GM10248 (cell line): Measurements from ENCODE around the gene CHSY1.

Source experiments
- CTCF ChIA-PET: fragments of 300-600 bp; sonication (Branson Sonifier 250); formaldehyde crosslinking; extraction: SDS; loops from one replicate; lab custom pipeline; 2021; ENCODE audit warnings: antibody characterized with exemption; lab: Yijun Ruan, JAX
- POLR2A ChIA-PET: fragments of 350-650 bp; sonication (Branson Sonifier 250); formaldehyde crosslinking; extraction: SDS; loops from one replicate; lab custom pipeline; 2020; ENCODE audit warnings: antibody characterized with exemption; lab: Yijun Ruan, JAX
- DNase-seq: peaks from one replicate; pipeline ENCODE4 v3.0.0; 2012; ENCODE audit errors: extremely low spot score
- TF ChIP-seq, protein P1 (sequence below): IDR thresholded peaks from 2 replicates; pipeline ENCODE4 v1.5.1; 2012; ENCODE audit warnings: mild to moderate bottlenecking, low read depth; ENCODE audit errors: extremely low read depth, missing control alignments, control extremely low read depth

CHSY1 gene

DNA sequence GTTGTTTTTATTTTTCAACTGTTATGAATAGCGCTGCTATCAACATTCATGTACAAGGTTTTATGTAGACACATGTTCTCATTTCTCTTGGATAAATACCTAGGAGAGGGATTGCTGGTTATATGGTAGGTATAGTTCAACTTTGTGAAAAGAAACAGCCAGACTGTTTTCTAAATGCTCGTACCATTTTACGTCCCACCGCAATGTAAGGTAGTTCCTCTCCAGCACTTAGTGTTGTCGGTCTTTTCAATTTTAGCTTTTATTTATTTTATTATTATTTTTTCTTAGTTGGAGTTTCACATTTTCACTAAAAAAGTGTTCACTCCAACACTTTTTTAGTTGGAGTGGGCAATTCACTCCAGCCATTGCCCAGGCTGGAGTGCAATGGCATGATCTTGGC, 117.1 kb downstream of the CHSY1 start:
- ChIA-PET CTCF (interaction anchor here (1.0 to 2.2 kb wide), 3 partner anchors 18 to 43 kb away, joined by 3 to 4 read pairs (median 4); no protein-coding TSS in a partner anchor), POLR2A (no interaction called here)
- no peak for DNase-seq
- TF ChIP-seq, protein P1, sequence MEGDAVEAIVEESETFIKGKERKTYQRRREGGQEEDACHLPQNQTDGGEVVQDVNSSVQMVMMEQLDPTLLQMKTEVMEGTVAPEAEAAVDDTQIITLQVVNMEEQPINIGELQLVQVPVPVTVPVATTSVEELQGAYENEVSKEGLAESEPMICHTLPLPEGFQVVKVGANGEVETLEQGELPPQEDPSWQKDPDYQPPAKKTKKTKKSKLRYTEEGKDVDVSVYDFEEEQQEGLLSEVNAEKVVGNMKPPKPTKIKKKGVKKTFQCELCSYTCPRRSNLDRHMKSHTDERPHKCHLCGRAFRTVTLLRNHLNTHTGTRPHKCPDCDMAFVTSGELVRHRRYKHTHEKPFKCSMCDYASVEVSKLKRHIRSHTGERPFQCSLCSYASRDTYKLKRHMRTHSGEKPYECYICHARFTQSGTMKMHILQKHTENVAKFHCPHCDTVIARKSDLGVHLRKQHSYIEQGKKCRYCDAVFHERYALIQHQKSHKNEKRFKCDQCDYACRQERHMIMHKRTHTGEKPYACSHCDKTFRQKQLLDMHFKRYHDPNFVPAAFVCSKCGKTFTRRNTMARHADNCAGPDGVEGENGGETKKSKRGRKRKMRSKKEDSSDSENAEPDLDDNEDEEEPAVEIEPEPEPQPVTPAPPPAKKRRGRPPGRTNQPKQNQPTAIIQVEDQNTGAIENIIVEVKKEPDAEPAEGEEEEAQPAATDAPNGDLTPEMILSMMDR = no peak

- POLR2A ChIA-PET = no interaction called here
- CTCF ChIA-PET = interaction anchor here (0.8 to 2.2 kb wide), 3 partner anchors 19 to 124 kb away, joined by 3 to 5 read pairs (median 4); no protein-coding TSS in a partner anchor
- no peak for DNase-seq
- TF ChIP-seq, protein P1 = no peak
These were observed 118.0 kb downstream of the CHSY1 start for GRCh38 chr15:101133751-101134261.

DNA sequence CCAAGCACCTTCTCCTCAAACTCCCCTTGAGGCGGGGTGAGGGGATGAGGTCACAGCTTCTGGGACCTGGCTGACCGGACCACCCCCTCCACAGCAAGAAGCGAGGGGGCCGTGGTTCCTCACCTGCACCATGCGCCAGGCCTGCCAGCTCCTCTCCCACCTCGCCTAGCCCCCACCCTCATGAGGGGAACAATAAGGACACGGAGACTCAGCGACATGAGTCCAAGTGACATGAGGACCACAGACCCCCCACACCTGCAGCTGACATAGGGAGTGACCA, 118.7 kb downstream of the CHSY1 start:
- DNase-seq = no peak
- ChIA-PET POLR2A (no interaction called here), CTCF (no interaction called here)
- TF ChIP-seq, protein P1 = no peak

GRCh38 chr15:101132390-101133180, 119.3 kb downstream of the CHSY1 start:
- DNase-seq = no peak
- TF ChIP-seq, protein P1 = no peak
- CTCF ChIA-PET = no interaction called here
- POLR2A ChIA-PET = no interaction called here

DNA sequence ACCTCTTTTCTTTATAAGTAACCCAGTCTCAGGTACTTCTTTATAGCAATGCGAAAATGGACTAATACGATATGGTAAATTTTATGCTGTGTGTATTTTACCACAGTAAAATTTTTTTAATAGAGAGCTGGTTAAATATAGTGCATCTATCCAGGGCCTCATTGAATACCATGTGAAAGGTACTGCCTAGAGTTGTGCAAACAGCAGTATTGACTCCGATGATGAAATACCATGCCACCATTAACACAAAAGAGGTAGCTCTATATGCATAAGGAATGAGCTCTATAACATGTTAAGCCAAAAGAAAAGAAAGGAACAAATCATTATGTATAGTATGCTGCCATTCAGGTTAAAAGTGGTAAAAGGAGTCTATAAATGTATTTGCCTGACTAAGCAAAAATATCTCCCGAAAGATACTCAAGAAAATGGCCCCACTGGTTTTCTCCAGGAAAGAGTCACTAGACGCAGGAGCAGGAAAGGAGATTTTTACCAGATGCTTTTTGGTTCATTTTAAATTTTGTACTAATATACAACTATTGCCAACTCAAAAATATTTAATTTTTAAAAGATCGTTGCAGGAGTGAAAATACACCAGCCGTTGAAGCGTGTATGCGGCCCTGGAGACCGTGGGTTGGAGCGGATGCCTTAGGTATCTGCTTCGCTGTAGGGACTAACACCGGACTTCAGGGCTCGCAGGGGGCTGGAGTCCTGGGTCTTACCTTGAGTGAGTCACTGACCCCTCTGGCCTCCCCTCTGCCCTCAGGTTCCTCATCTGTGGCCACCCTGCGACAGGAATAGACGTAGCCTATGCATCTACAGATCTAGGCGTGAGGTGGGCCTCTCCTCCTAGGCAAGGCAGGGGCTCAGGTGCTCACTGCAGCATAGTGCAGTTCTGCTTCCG, 120.1 kb downstream of the CHSY1 start:
- no peak for DNase-seq
- TF ChIP-seq, protein P1 = no peak
- POLR2A ChIA-PET = no interaction called here
- CTCF ChIA-PET = no interaction called here

- ChIA-PET CTCF (no interaction called here), POLR2A (no interaction called here)
These were observed 121.9 kb downstream of the CHSY1 start for GRCh38 chr15:101129851-101130380.

More at GRCh38 chr15:101129851-101130380, 121.9 kb downstream of the CHSY1 start:
- TF ChIP-seq, protein P1 = no peak
- DNase-seq = no peak
